CD4-positive, alpha-beta T cell treated with Interleukin-17A for 4 hours (primary cell): ENCODE results near the gene RPL10.

Experiments
- DNase-seq: peaks from one replicate; pipeline ENCODE4 v3.0.0-alpha.2; 2020; ENCODE audit warnings: mixed read lengths

The RPL10 gene

GRCh38 chrX:154363706-154364439 is 34.3 kb upstream of the RPL10 start:
- DNase-seq: no peak

- DNase-seq: no peak
Measured at GRCh38 chrX:154365052-154365600, 33.1 kb upstream of the RPL10 start.

GRCh38 chrX:154365997-154366665 is 32.0 kb upstream of the RPL10 start:
- DNase-seq: no peak

GRCh38 chrX:154366666-154367055 is 31.5 kb upstream of the RPL10 start:
- no peak for DNase-seq

- no peak for DNase-seq
Measured at GRCh38 chrX:154367474-154368308, 30.5 kb upstream of the RPL10 start.

GRCh38 chrX:154368630-154369448 is 29.3 kb upstream of the RPL10 start:
- DNase-seq: peak; percentile 93

- DNase-seq: peak; percentile 79
Measured at GRCh38 chrX:154369449-154370299, 28.5 kb upstream of the RPL10 start.

GRCh38 chrX:154370300-154371016 is 27.7 kb upstream of the RPL10 start:
- DNase-seq: peak; percentile 22

GRCh38 chrX:154371017-154371788 is 27.0 kb upstream of the RPL10 start:
- peak; percentile 93 for DNase-seq

GRCh38 chrX:154371789-154372300 is 26.3 kb upstream of the RPL10 start:
- no peak for DNase-seq

- peak; percentile 32 for DNase-seq
Measured at GRCh38 chrX:154372612-154373022, 25.6 kb upstream of the RPL10 start.

GRCh38 chrX:154373340-154374306 is 24.6 kb upstream of the RPL10 start:
- peak; percentile 60 for DNase-seq

GRCh38 chrX:154374313-154375155 is 23.6 kb upstream of the RPL10 start, which contains the start of gene FLNA:
FLNA (minus strand) TSS chrX:154374634; CDS start chrX:154371245, 3,389 bp downstream.
- DNase-seq: peak; percentile 50

- DNase-seq: no peak
Measured at GRCh38 chrX:154375156-154375504, 23.0 kb upstream of the RPL10 start.

GRCh38 chrX:154376774-154377173 is 21.4 kb upstream of the RPL10 start:
- no peak for DNase-seq

GRCh38 chrX:154378059-154378798 is 19.9 kb upstream of the RPL10 start:
- peak; percentile 51 for DNase-seq
